Measurements from ENCODE around the gene SPSB2.
"Not testable (repeated sequence)": the region's sequence is repeated elsewhere in the genome, so short reads cannot be mapped to it uniquely, and the experiment has no call there.

The SPSB2 gene

GRCh38 chr12:6902448-6902847, 29.3 kb upstream of the SPSB2 start:
- DNase-seq (ENCODE audit: low read depth): no peak

DNA sequence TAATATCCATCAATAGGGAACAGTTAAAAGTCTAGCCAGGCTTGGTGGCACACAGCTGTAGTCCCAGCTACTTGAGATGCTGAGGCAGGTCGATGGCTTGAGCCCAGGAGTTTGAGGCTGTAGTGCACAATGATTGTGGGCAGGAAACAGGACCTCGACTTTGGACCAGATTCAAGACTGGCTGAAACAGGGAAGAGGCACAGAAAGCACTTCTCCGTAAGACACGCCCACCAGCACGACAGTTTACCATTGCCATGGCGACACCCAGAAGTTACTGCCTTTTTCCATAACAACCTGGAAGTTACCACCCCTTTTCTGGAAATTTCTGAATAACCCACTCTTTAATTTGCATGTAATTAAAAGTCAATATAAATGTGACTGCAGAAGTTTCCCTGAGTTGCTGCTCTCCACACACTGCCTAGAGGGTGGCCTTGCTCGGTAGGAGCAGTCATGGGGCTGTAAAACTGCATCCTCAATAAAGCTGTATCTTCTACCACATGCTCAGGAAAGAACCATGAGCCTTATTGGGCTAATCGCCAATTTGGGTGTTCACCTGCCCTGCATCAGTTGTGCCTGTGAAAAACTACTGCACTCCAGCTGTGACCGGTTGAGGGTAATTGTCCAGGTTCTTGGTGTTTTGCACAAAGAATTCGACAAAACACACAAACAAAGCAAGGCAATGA, 26.9 kb upstream of the SPSB2 start:
- DNase-seq (ENCODE audit: low read depth): no peak

DNA sequence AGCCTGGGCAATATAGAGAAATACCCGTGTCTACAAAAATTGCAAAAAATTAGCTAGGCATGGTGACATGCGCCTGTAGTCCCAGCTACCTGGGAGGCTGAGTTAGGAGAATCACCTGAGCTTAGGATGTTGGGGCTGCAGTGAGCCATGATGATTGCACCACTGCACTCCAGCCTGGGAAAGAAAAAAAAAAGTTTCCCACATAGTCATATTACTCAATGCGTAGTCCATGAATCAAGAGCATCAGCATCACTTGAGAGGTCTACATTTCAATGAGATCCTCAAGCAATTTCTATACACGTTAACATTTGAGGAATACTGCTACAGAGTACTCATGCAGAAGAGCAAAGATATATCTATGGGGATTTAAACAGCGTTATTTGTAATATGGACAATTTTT, 26.3 kb upstream of the SPSB2 start:
- no peak for DNase-seq (ENCODE audit: low read depth)

- no peak for DNase-seq (ENCODE audit: low read depth)
These were observed 23.8 kb upstream of the SPSB2 start for GRCh38 chr12:6896846-6897435.

DNA sequence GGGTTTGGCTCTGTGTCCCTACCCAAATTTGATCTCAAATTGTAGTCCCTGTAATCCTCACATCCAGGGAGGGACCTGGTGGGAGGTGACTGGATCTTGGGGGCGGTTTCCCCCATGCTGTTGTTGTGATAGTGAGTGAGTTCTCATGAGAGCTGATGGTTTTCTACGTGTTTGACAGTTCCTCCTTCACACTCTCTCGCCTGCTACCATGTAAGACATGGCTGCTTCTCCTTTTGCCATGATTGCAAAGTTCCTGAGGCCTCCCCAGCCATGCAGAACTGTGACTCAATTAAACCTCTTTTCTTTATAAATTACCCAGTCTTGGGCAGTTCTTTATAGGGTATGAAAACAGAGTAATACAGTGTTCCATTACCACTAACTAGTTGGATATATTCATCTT, 21.2 kb upstream of the SPSB2 start:
- no peak for DNase-seq (ENCODE audit: low read depth)

DNA sequence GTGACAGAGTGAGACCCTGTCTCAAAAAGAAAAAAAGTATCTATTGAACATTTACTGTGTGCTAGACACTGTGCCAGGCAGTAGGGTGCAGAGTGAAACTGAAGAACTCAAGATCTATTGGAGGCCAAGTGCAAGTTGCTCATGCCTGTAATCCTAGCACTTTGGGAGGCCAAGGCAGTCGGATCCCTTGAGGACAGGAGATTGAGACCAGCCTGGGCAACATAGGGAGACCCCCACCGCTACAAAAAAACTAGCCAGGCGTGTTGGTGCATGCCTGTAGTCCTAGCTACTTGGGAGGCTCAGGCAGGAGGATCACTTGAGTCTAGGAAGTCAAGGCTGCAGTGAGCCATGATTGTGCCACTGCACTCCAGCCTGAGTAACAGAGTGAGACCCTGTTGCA, 19.6 kb upstream of the SPSB2 start:
- not testable (repeated sequence) for DNase-seq (ENCODE audit: low read depth)

DNA sequence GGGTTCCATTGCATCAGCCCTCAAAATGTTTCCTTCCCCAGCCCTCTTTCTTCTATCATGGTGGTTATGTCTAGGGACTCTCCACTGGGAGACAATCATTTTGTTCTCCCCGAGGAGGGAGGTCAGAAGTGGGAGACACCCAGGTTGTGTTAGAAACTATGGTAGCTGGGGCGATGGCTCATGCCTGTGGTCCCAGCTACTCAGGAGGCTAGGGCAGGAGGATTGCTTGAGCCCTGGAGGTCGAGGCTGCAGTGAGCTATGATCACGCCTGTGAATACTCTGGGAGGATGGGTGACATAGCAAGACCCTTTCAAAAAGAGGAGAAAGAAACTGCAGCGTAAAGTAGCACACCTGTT, 18.5 kb upstream of the SPSB2 start:
- no peak for DNase-seq (ENCODE audit: low read depth)

DNA sequence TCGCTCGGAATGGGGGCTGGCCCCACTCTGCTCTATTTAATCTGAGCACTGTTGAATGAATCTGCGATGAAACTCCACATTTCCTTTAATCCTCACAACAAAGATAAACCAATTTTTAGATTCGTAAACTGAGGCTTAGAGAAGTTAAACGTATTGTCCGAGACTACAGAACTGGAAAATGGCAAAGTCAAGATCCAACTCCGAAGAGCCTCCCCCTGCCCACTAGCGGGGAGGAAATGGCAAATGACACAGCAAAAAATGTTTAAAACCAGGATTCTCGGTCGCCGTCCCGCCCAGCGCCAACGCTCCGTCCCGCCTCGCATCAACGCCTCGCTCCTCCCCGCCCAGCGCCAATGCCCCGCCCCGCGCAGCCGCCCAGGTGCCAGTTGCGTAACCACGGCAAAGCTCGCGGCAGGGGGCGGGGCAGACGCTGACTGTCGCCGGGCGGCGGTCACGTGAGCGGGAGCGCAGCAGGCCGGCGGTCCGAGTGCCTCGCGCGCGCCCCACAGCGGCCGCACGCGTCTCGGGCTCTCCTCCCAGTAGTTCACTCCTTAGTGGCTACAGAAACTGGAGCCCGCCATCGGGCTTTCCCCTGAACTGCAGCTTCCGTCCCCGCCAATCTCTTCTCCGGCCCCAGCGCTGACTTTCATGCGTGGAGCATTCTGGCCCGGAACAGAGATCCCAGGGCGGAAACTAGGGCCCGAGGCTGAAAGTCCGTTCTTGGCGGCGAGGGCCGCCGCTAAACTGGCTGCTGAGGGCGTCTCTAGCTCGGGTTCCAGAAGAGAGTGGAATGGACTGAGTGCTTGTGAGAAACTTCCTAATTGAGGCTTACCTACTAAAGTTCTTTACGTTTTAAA, 17.9 kb upstream of the SPSB2 start:
- DNase-seq (ENCODE audit: low read depth): peak; percentile 98

GRCh38 chr12:6889775-6890573, 16.9 kb upstream of the SPSB2 start:
- DNase-seq (ENCODE audit: low read depth): not testable (repeated sequence)

DNA sequence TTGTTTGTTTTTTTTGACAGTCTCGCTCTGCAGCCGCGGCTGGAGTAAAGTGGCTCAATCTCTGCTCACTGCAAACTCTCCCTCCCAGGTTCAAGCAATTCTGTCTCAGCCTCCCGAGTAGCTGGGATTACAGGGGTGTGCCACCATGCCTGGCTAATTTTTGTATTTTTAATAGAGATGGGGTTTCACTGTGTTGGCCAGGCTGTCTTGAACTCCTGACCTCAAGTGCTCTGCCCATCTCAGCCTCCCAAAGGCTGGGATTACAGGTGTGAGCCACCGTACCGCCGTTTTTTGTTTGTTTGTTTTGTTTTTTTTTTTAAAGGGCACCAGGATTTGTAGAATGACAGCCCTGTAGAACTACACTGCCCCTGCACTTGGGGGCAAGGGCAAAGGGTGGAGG, 15.7 kb upstream of the SPSB2 start:
- DNase-seq (ENCODE audit: low read depth): not testable (repeated sequence)

- no peak for DNase-seq (ENCODE audit: low read depth)
These were observed 15.3 kb upstream of the SPSB2 start for GRCh38 chr12:6888360-6888759.

DNA sequence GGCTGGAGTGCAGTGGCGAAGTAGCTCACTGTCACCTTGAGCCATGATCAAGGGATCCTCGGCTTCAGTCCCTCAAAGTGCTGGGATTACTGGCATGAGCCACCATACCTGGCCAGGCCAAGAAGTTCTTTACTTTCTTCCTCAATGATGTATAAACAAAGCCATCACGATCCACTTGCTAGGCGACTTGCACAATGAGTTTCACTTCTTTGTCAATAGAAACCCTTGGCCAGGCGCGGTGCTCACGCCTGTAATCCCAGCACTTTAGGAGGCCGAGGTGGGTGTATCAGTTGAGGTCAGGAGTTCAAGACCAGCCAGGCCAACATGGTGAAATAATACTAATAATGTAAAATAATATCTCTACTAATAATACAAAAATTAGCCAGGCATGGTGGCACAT, 14.4 kb upstream of the SPSB2 start:
- DNase-seq (ENCODE audit: low read depth): no peak

DNA sequence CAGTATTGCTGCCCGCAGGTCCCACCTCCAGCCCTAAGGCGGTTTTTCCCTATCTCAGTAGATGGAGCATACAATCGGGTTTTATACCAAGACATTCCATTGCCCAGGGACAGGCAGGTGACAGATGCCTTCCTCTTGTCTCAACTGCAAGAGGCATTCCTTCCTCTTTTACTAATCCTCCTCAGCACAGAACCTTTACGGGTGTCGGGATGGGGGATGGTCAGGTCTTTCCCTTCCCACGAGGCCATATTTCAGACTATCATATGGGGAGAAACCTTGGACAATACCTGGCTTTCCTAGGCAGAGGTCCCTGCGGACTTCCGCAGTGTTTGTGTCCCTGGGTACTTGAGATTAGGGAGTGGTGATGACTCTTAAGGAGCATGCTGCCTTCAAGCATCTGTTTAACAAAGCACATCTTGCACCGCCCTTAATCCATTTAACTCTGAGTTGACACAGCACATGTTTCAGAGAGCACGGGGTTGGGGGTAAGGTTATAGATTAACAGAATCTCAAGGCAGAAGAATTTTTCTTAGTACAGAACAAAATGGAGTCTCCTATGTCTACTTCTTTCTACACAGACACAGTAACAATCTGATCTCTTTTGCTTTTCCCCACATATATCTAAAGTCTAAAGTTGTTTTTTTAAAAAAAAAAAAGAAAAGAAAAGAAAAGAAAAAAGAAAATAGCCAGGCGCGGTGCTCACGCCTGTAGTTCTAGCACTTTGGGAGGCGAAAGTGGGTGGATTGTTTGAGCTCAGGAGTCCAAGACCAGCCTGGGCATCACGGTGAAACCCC, 13.3 kb upstream of the SPSB2 start:
- not testable (repeated sequence) for DNase-seq (ENCODE audit: low read depth)

DNA sequence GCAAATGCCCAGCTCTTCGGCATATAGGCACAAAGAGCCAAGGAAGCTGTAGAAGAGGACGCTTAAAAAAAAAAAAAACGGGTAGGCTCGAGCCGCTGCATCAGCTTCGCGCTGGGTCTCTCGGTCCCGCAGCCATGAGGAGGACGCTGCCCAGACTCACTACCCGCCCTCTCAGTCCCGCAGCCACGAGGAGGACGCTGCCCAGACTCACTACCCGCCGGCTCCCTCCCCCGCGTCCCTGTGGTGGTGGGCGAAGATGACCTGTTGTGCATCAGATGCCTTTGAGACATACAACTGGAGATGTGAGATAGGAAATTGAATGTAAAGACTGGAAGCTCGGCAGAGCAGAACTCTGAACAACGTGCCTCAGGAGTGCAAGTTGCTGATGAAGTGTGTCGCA, 11.4 kb upstream of the SPSB2 start:
- DNase-seq (ENCODE audit: low read depth): no peak

DNA sequence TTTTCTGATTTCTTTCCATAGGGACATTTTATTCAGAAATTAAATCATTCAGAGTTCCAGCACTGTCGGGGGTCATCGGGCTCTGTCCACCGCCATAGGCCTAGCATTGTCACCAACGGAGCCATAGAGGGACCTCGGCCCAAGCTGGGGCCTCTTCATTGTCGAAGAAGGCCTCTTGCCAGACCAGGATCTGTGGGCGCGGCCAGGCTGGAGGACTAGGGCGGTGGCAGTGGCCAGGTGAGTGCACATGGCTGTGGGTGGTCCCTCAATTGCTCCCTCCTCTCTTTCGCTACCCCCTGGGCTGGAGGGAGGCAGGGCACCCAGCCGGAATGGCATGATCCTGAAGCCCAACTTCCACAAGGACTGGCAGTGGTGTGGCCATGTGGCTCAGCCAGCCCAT, 10.6 kb upstream of the SPSB2 start:
- no peak for DNase-seq (ENCODE audit: low read depth)

GRCh38 chr12:6883252-6883651, 10.1 kb upstream of the SPSB2 start:
- no peak for DNase-seq (ENCODE audit: low read depth)

GRCh38 chr12:6879824-6880223, 6.7 kb upstream of the SPSB2 start:
- not testable (repeated sequence) for DNase-seq (ENCODE audit: low read depth)

DNA sequence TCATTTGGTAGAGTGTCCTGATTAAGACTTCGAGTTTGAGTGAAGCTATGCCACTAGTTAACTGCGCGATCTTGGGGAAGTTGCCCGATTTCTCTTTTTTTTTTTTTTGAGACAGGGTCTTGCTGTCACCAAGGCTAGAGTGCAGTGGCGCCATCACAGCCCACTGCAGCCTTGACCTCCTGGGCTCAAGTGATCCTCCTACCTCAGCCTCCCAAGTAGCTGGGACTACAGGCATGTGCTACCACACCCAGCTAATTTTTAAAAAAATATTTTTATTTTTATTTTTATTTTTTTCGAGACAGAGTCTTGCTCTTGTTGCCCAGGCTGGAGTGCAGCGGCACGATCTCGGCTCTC, 889 bp upstream of the SPSB2 start:
- DNase-seq (ENCODE audit: low read depth): not testable (repeated sequence)

DNA sequence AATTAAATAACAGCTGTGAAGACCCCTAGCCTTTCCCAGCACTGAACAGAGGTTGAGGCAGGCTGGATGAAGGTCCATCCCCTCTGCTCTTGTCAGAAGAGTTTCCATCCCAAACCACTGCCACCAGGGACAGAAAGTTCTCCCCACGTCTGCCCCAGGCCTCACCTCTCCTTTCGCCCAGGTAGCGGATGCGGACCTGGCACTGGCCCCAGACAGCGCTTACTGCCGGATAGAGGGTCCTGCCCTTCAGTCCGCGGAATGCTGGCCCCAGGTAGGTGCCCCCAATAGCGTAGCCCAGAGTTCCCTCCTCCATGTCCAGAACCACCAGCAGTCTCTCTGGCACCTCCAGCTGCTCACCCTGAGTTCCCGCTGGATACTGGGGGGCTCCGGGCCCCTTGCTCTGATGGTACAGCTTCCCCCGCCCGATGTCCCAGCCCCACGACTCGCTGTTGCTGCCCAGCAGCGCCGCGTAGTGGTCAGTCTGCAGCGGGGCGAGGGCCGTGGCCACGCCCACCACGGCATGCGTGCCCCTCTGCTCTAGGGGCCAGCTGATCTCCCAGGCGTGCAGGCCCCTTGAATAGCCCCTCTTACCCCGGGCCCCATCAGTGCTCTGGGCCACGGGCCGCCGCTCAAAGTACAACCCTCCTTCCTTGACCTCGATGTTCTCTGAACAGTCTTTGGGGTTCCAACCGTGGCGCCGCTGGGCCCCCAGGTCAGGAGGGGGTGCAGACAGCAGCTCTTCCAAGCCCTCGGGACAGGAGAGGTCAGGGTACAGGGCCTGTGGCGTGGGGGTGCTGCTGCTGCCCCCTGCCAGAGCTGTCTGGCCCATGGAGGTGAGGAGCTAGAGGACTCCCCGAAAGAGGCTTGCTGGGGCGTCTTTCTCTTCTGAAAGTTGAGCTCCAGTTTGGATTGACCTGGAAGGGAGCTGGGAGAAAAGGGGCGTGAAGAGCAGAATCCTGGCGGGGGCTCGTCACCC, 742 bp downstream of the SPSB2 start:
- peak; percentile 73 for DNase-seq (ENCODE audit: low read depth)
